Smooth muscle cell (in vitro differentiated cells): ENCODE data around the gene ATP1B3. TPM values are rescaled to one million over a fixed set of nuclear protein-coding genes. Genes with fewer than 3 reads are reported as not detected.

Experiments used
- DNase-seq: peaks from one replicate; lab custom pipeline; 2025; ENCODE audit not compliant: unreplicated experiment; lab: John Stamatoyannopoulos, UW
- H2AFZ ChIP-seq: fragments of 200-600 bp; sonication (generic); 2 replicates; pipeline ENCODE4 v1.6.0; 2016; ENCODE audit warnings: antibody characterized with exemption, low read depth, mild to moderate bottlenecking
- H3F3A ChIP-seq: fragments of 200-600 bp; sonication (generic); 2 replicates; pipeline ENCODE4 v1.6.0; 2017; ENCODE audit warnings: antibody characterized with exemption, low read depth
- H3K27ac ChIP-seq: fragments of 200-600 bp; sonication (generic); 2 replicates; pipeline ENCODE4 v1.5.1; 2016; ENCODE audit warnings: low read depth, mild to moderate bottlenecking
- H3K27me3 ChIP-seq: fragments of 200-600 bp; sonication (generic); 2 replicates; pipeline ENCODE4 v1.6.1; 2016; ENCODE audit warnings: low read depth, mild to moderate bottlenecking
- H3K36me3 ChIP-seq: fragments of 200-600 bp; sonication (generic); 2 replicates; pipeline ENCODE4 v1.5.1; 2016; ENCODE audit warnings: low read depth
- H3K4me1 ChIP-seq: fragments of 200-600 bp; sonication (generic); 2 replicates; pipeline ENCODE4 v1.5.1; 2016; ENCODE audit warnings: low read depth
- H3K4me2 ChIP-seq: fragments of 200-600 bp; sonication (generic); 2 replicates; pipeline ENCODE4 v1.6.0; 2016; ENCODE audit warnings: mild to moderate bottlenecking
- H3K4me3 ChIP-seq: fragments of 200-600 bp; sonication (generic); 2 replicates; pipeline ENCODE4 v1.5.1; 2016; ENCODE audit warnings: mild to moderate bottlenecking
- H3K79me2 ChIP-seq: fragments of 200-600 bp; sonication (generic); 2 replicates; pipeline ENCODE4 v1.6.0; 2016; ENCODE audit warnings: low read depth, mild to moderate bottlenecking
- H3K9ac ChIP-seq: fragments of 200-600 bp; sonication (generic); 2 replicates; pipeline ENCODE4 v1.6.0; 2016; ENCODE audit warnings: low read depth
- H3K9me3 ChIP-seq: fragments of 200-600 bp; sonication (generic); replicated peaks from 2 replicates; pipeline ENCODE4 v1.5.1; 2016; ENCODE audit warnings: low read depth
- H4K20me1 ChIP-seq: fragments of 200-600 bp; sonication (generic); 2 replicates; pipeline ENCODE4 v1.6.0; 2016; ENCODE audit warnings: low read depth
- CTCF ChIP-seq: fragments of 200-600 bp; sonication (generic); IDR thresholded peaks from 2 replicates; pipeline ENCODE4 v1.5.1; 2017; ENCODE audit warnings: borderline replicate concordance, mild to moderate bottlenecking, antibody characterized with exemption; ENCODE audit not compliant: insufficient read depth, poor library complexity, severe bottlenecking
- WGBS: methylation state at CpG from one replicate; pipeline ENCODE4 v1.1.7; 2016; ENCODE audit warnings: low lambda C conversion rate; 5-methylcytosine and 5-hydroxymethylcytosine counted together
- polyA plus RNA-seq: library from polyadenylated mRNA; unstranded; fragments of >200 nt; fragmentation: Nextera tagmentation; extraction: Ambion mirVana; gene quantifications from 2 replicates; pipeline ENCODE4 v1.2.1, GENCODE V29; 2016
- total RNA-seq: library from RNA; depleted of rRNA; stranded (reverse); fragments of >200 nt; gene quantifications from 2 replicates; pipeline ENCODE4 v1.2.3, GENCODE V29; 2014

The ATP1B3 gene
- total and polyA plus RNA-seq, 2 experiments from 2014 or later = 89.2 to 250 TPM

GRCh38 chr3:141913150-141913811 lies 36.8 kb downstream of the ATP1B3 start:
- H3K27me3 ChIP-seq = no peaks in the 10 kb centered on the region
- H3K27ac ChIP-seq = no peak overlapping the region
- no peak overlapping the region for H2AFZ ChIP-seq
- no peak overlapping the region for H3K9ac ChIP-seq
- DNase-seq = no peak
- no peaks in the 10 kb centered on the region for H3F3A ChIP-seq
- 86% methylated on average over 1 of the region's 1 CpG for WGBS
- no peaks in the 10 kb centered on the region for H3K9me3 ChIP-seq
- no peaks in the 10 kb centered on the region for H3K36me3 ChIP-seq
- H3K4me3 ChIP-seq = no peak overlapping the region
- no peak overlapping the region for H3K4me2 ChIP-seq
- H4K20me1 ChIP-seq = no peaks in the 10 kb centered on the region
- H3K79me2 ChIP-seq = no peaks in the 10 kb centered on the region
- no peaks in the 10 kb centered on the region for H3K4me1 ChIP-seq
- peak; percentile 46 for TF ChIP-seq CTCF

- Histone ChIP-seq H3K9ac (no peak overlapping the region), H4K20me1 (no peaks in the 10 kb centered on the region), H3K79me2 (no peaks in the 10 kb centered on the region), H3K9me3 (no peaks in the 10 kb centered on the region), H3K27ac (no peak overlapping the region), H3F3A (no peaks in the 10 kb centered on the region), H3K27me3 (no peaks in the 10 kb centered on the region), H3K36me3 (no peaks in the 10 kb centered on the region), H3K4me2 (no peak overlapping the region), H3K4me3 (no peak overlapping the region), H3K4me1 (no peaks in the 10 kb centered on the region), H2AFZ (no peak overlapping the region)
- no peak for DNase-seq
- TF ChIP-seq CTCF = no peak
- WGBS = 90% methylated on average over 4 of the region's 4 CpGs
Measured at GRCh38 chr3:141914311-141914710, 37.9 kb downstream of the ATP1B3 start.

- H3K9me3 ChIP-seq = no peaks in the 10 kb centered on the region
- no peak for DNase-seq
- WGBS = 92% methylated on average over 5 of the region's 5 CpGs
Measured at GRCh38 chr3:141915016-141915415, 38.6 kb downstream of the ATP1B3 start.

More at GRCh38 chr3:141915016-141915415, 38.6 kb downstream of the ATP1B3 start:
- Histone ChIP-seq H2AFZ (no peak overlapping the region), H3K27me3 (no peaks in the 10 kb centered on the region), H3K4me1 (no peaks in the 10 kb centered on the region), H3K36me3 (no peaks in the 10 kb centered on the region), H3K27ac (no peak overlapping the region), H3K9ac (no peak overlapping the region), H3F3A (no peaks in the 10 kb centered on the region), H3K4me3 (no peak overlapping the region), H3K4me2 (no peak overlapping the region), H4K20me1 (no peaks in the 10 kb centered on the region), H3K79me2 (no peaks in the 10 kb centered on the region)
- TF ChIP-seq CTCF = no peak
